ENCODE measurements around the gene DPP6.

DPP6 gene

GRCh38 chr7:154186811-154187210 is 134.6 kb downstream of the DPP6 start:
- ChIA-PET CTCF (no interaction called here), POLR2A (no interaction called here)
- TF ChIP-seq CTCF (IDR thresholded peaks at IDR 0.05; ENCODE audit: control extremely low read depth, extremely low read depth, low read depth, missing control alignments): no peak
- no peak for DNase-seq (ENCODE audit: extremely low spot score)

GRCh38 chr7:154188330-154188729 is 136.1 kb downstream of the DPP6 start:
- no peak for DNase-seq (ENCODE audit: extremely low spot score)
- TF ChIP-seq CTCF (IDR thresholded peaks at IDR 0.05; ENCODE audit: control extremely low read depth, extremely low read depth, low read depth, missing control alignments): no peak
- ChIA-PET CTCF (interaction anchor here (2.2 kb wide), 1 partner anchor 20 kb away, joined by 6 read pairs; no protein-coding TSS in a partner anchor), POLR2A (no interaction called here)

- ChIA-PET POLR2A (no interaction called here), CTCF (no interaction called here)
- TF ChIP-seq CTCF (IDR thresholded peaks at IDR 0.05; ENCODE audit: control extremely low read depth, extremely low read depth, low read depth, missing control alignments): no peak
- no peak for DNase-seq (ENCODE audit: extremely low spot score)
Measured at GRCh38 chr7:154195266-154195665, 143.1 kb downstream of the DPP6 start.

GRCh38 chr7:154198481-154198880 is 146.3 kb downstream of the DPP6 start:
- DNase-seq (ENCODE audit: extremely low spot score): no peak
- POLR2A ChIA-PET: no interaction called here
- TF ChIP-seq CTCF (IDR thresholded peaks at IDR 0.05; ENCODE audit: control extremely low read depth, extremely low read depth, low read depth, missing control alignments): no peak
- CTCF ChIA-PET: no interaction called here

GRCh38 chr7:154200241-154200640 is 148.0 kb downstream of the DPP6 start:
- CTCF ChIA-PET: interaction anchor here (1.1 kb wide), 1 partner anchor 8 kb away, joined by 3 read pairs; no protein-coding TSS in a partner anchor
- POLR2A ChIA-PET: no interaction called here
- no peak for DNase-seq (ENCODE audit: extremely low spot score)
- TF ChIP-seq CTCF (IDR thresholded peaks at IDR 0.05; ENCODE audit: control extremely low read depth, extremely low read depth, low read depth, missing control alignments): no peak

GRCh38 chr7:154202002-154202401 is 149.8 kb downstream of the DPP6 start:
- ChIA-PET CTCF (interaction anchor here (1.1 kb wide), 1 partner anchor 21 kb away, joined by 3 read pairs; no protein-coding TSS in a partner anchor), POLR2A (no interaction called here)
- DNase-seq (ENCODE audit: extremely low spot score): no peak
- TF ChIP-seq CTCF (IDR thresholded peaks at IDR 0.05; ENCODE audit: control extremely low read depth, extremely low read depth, low read depth, missing control alignments): no peak

GRCh38 chr7:154204046-154204445 is 151.8 kb downstream of the DPP6 start:
- CTCF ChIA-PET: no interaction called here
- DNase-seq (ENCODE audit: extremely low spot score): no peak
- POLR2A ChIA-PET: no interaction called here
- TF ChIP-seq CTCF (IDR thresholded peaks at IDR 0.05; ENCODE audit: control extremely low read depth, extremely low read depth, low read depth, missing control alignments): no peak

All from GM10248 (cell line).